ENCODE data around the gene VAT1L.

- TF ChIP-seq, protein P1, sequence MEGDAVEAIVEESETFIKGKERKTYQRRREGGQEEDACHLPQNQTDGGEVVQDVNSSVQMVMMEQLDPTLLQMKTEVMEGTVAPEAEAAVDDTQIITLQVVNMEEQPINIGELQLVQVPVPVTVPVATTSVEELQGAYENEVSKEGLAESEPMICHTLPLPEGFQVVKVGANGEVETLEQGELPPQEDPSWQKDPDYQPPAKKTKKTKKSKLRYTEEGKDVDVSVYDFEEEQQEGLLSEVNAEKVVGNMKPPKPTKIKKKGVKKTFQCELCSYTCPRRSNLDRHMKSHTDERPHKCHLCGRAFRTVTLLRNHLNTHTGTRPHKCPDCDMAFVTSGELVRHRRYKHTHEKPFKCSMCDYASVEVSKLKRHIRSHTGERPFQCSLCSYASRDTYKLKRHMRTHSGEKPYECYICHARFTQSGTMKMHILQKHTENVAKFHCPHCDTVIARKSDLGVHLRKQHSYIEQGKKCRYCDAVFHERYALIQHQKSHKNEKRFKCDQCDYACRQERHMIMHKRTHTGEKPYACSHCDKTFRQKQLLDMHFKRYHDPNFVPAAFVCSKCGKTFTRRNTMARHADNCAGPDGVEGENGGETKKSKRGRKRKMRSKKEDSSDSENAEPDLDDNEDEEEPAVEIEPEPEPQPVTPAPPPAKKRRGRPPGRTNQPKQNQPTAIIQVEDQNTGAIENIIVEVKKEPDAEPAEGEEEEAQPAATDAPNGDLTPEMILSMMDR (IDR thresholded peaks at IDR 0.05 in 8 of 11, conservative IDR thresholded peaks at IDR 0.05 in 3 of 11): no peak
- TF ChIP-seq POLR2AphosphoS5 (IDR thresholded peaks at IDR 0.05): no peak
Measured at GRCh38 chr16:77985111-77985510, 196.7 kb downstream of the VAT1L start.

Data from spleen (tissue), 7 donors.